ENCODE measurements around the gene RUNX2. TPM values are rescaled to one million over a fixed set of nuclear protein-coding genes. Genes with fewer than 3 reads are reported as not detected.

RUNX2 gene
- total and polyA plus RNA-seq, 9 of the 15 experiments (the other 6 are each of a cell fraction or from before 2014, with no cell fraction given) = 0.29 to 1.00 (median 0.43) TPM

- DNase-seq (ENCODE audit: extremely low read depth in 1 of 4, low spot score in 3 of 4) (no peak), ATAC-seq (no peak), FAIRE-seq (no peak)
- ChIA-PET CTCF (ENCODE audit: low intra/inter-chr PET ratio) (no interaction called here), POLR2A (no interaction called here)
- Histone ChIP-seq H3K4me1 (replicated peaks in 1 of 2; ENCODE audit: control insufficient read depth in 2 of 2, insufficient read depth in 2 of 2, low read length in 2 of 2) (peaks cover 0 to 10% of the 10 kb centered on the region in 2 experiments; a peak in 2 of 5 replicates), H3K9me3 (replicated peaks; ENCODE audit: control insufficient read depth, insufficient read depth, low read depth, low read length) (no peaks in the 10 kb centered on the region), H3K4me3 (no peak overlapping the region), H3K9me1 (ENCODE audit: control insufficient read depth, insufficient read depth, low read length) (no peaks in the 10 kb centered on the region), H3K4me2 (ENCODE audit: insufficient read depth, low read length) (no peak overlapping the region), H3K79me2 (ENCODE audit: control insufficient read depth, insufficient read depth, low read length) (no peaks in the 10 kb centered on the region), H2AFZ (ENCODE audit: low read depth, low read length) (no peak overlapping the region), H3K9ac (ENCODE audit: insufficient read depth in 1 of 2, low read depth in 2 of 2, low read length in 2 of 2) (no peak overlapping the region), H3K27ac (ENCODE audit: extremely low read depth, low read depth, low read length) (no peak overlapping the region), H4K20me1 (replicated peaks; ENCODE audit: control insufficient read depth, insufficient read depth, low read length) (no peaks in the 10 kb centered on the region), H3K36me3 (ENCODE audit: control insufficient read depth, insufficient read depth, low read length) (no peaks in the 10 kb centered on the region), H3K27me3 (ENCODE audit: control insufficient read depth in 2 of 2, insufficient read depth in 2 of 2, low read length in 2 of 2) (0 out of 5 replicates have a peak, but pooled peaks cover 0 to 3% of the 10 kb centered on the region in 2 experiments)
- WGBS (ENCODE audit: insufficient coverage, low coverage, missing lambda C conversion rate) = 47% methylated on average over 7 of the region's 7 CpGs
- no TSS peak for BruUV-seq (replicated peaks)
- intact Hi-C loops (cut with micrococcal nuclease) = no loop called here
- in situ Hi-C loops (cut with MboI) = no loop called here
- TF ChIP-seq STAT5A (IDR thresholded peaks at IDR 0.05; ENCODE audit: borderline replicate concordance, low read length) (no peak), PURB (CRISPR knock-in tag; IDR thresholded peaks at IDR 0.05; ENCODE audit: low read depth) (no peak), DACH1 (IDR thresholded peaks at IDR 0.05; ENCODE audit: partially characterized antibody) (no peak), ZC3H4 (CRISPR knock-in tag; IDR thresholded peaks at IDR 0.05; ENCODE audit: borderline replicate concordance) (no peak), ZBTB34 (CRISPR knock-in tag; IDR thresholded peaks at IDR 0.05) (no peak), ZNF431 (CRISPR knock-in tag; IDR thresholded peaks at IDR 0.05) (no peak), THRB (CRISPR knock-in tag; conservative IDR thresholded peaks at IDR 0.05) (no peak), GMEB1 (CRISPR knock-in tag; IDR thresholded peaks at IDR 0.05) (no peak), SFPQ (IDR thresholded peaks at IDR 0.05; ENCODE audit: low read depth, low read length) (no peak), SMARCC2 (IDR thresholded peaks at IDR 0.05; ENCODE audit: low read depth) (no peak)
Measured at GRCh38 chr6:45480752-45481415, 152.8 kb downstream of the RUNX2 start.

All from K562 (cell line).